Ishikawa (cell line): ENCODE results near the gene AURKAIP1.

ENCODE experiments used
- CEBPB ChIP-seq: IDR thresholded peaks from 2 replicates; pipeline ENCODE4 v1.6.1; 2012
- CREB1 ChIP-seq: IDR thresholded peaks from 2 replicates; pipeline ENCODE4 v1.6.1; 2012; ENCODE audit warnings: low read depth
- EGR1 ChIP-seq: IDR thresholded peaks from 2 replicates; pipeline ENCODE4 v1.6.1; 2012
- RAD21 ChIP-seq: IDR thresholded peaks from 2 replicates; pipeline ENCODE4 v1.6.1; 2012; ENCODE audit warnings: low read depth
- TAF1 ChIP-seq: IDR thresholded peaks from 2 replicates; pipeline ENCODE4 v1.6.1; 2012; ENCODE audit warnings: low read depth, mild to moderate bottlenecking
- YY1 ChIP-seq: IDR thresholded peaks from 2 replicates; pipeline ENCODE4 v1.6.1; 2012; ENCODE audit warnings: low read depth
- TF ChIP-seq, protein P1 (sequence below): IDR thresholded peaks from 2 replicates; pipeline ENCODE4 v1.6.1; 2012

- TF ChIP-seq CREB1 = no peak
- TF ChIP-seq YY1 = no peak
- TF ChIP-seq EGR1 = no peak
- TF ChIP-seq CEBPB = no peak
- no peak for TF ChIP-seq TAF1
- TF ChIP-seq, protein P1, sequence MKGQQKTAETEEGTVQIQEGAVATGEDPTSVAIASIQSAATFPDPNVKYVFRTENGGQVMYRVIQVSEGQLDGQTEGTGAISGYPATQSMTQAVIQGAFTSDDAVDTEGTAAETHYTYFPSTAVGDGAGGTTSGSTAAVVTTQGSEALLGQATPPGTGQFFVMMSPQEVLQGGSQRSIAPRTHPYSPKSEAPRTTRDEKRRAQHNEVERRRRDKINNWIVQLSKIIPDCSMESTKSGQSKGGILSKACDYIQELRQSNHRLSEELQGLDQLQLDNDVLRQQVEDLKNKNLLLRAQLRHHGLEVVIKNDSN = no peak
- TF ChIP-seq RAD21 = no peak
Observed at GRCh38 chr1:1380860-1381259, 5.9 kb upstream of the AURKAIP1 start.
